ENCODE results near the gene LZTR1.

LZTR1 gene

GRCh38 chr22:20989323-20990138 lies 7.4 kb downstream of the LZTR1 start:
- no peak for TF ChIP-seq FOXP2 (optimal IDR thresholded peaks at IDR 0.05; ENCODE audit: control extremely low read depth, extremely low read length, insufficient read depth)
- no peak for TF ChIP-seq EZH2 (IDR thresholded peaks at IDR 0.05)
- no peak for TF ChIP-seq POLR2AphosphoS5 (IDR thresholded peaks at IDR 0.05; ENCODE audit: borderline replicate concordance, low read depth, low read length)
- DNase-seq (ENCODE audit: low read depth, low spot score), result no peak
- no peaks in the 10 kb centered on the region for H3K9me3 ChIP-seq (ENCODE audit: low read depth, low read length)
- no peak overlapping the region for H3K9ac ChIP-seq (ENCODE audit: insufficient read length)
- no peak overlapping the region for H3K27ac ChIP-seq
- H3K36me3 ChIP-seq (ENCODE audit: insufficient read depth, low read length), result peaks cover 10% of the 10 kb centered on the region
- no peak overlapping the region for H3K4me3 ChIP-seq

GRCh38 chr22:20990184-20991180 lies 8.4 kb downstream of the LZTR1 start:
- Histone ChIP-seq H3K9me3 (ENCODE audit: low read depth, low read length) (no peaks in the 10 kb centered on the region), H3K36me3 (ENCODE audit: insufficient read depth, low read length) (peaks cover 10% of the 10 kb centered on the region), H3K27ac (no peak overlapping the region), H3K4me3 (no peak overlapping the region), H3K9ac (ENCODE audit: insufficient read length) (no peak overlapping the region)
- no peak for DNase-seq (ENCODE audit: low read depth, low spot score)
- TF ChIP-seq FOXP2 (optimal IDR thresholded peaks at IDR 0.05; ENCODE audit: control extremely low read depth, extremely low read length, insufficient read depth), result no peak
- TF ChIP-seq POLR2AphosphoS5 (IDR thresholded peaks at IDR 0.05; ENCODE audit: borderline replicate concordance, low read depth, low read length), result no peak
- TF ChIP-seq EZH2 (IDR thresholded peaks at IDR 0.05), result no peak

- Histone ChIP-seq H3K9ac (ENCODE audit: insufficient read length) (no peak overlapping the region), H3K27ac (no peak overlapping the region), H3K4me3 (no peak overlapping the region), H3K36me3 (ENCODE audit: insufficient read depth, low read length) (peaks cover 4% of the 10 kb centered on the region; the same call in 1 of the 2 replicates), H3K9me3 (ENCODE audit: low read depth, low read length) (no peaks in the 10 kb centered on the region)
- DNase-seq (ENCODE audit: low read depth, low spot score), result no peak
- TF ChIP-seq FOXP2 (optimal IDR thresholded peaks at IDR 0.05; ENCODE audit: control extremely low read depth, extremely low read length, insufficient read depth), result no peak
- no peak for TF ChIP-seq POLR2AphosphoS5 (IDR thresholded peaks at IDR 0.05; ENCODE audit: borderline replicate concordance, low read depth, low read length)
- no peak for TF ChIP-seq EZH2 (IDR thresholded peaks at IDR 0.05)
Measured at GRCh38 chr22:20991252-20992055, 9.4 kb downstream of the LZTR1 start.

- no peak overlapping the region for H3K9ac ChIP-seq (ENCODE audit: insufficient read length)
- H3K36me3 ChIP-seq (ENCODE audit: insufficient read depth, low read length), result no peaks in the 10 kb centered on the region; the same call in 1 of the 2 replicates
- TF ChIP-seq POLR2AphosphoS5 (IDR thresholded peaks at IDR 0.05; ENCODE audit: borderline replicate concordance, low read depth, low read length) (no peak), FOXP2 (optimal IDR thresholded peaks at IDR 0.05; ENCODE audit: control extremely low read depth, extremely low read length, insufficient read depth) (no peak), EZH2 (IDR thresholded peaks at IDR 0.05) (no peak)
- no peak overlapping the region for H3K4me3 ChIP-seq
- no peaks in the 10 kb centered on the region for H3K9me3 ChIP-seq (ENCODE audit: low read depth, low read length)
- no peak for DNase-seq (ENCODE audit: low read depth, low spot score)
- no peak overlapping the region for H3K27ac ChIP-seq
Measured at GRCh38 chr22:20992056-20992442, 10.0 kb downstream of the LZTR1 start.

- H3K27ac ChIP-seq, result no peak overlapping the region
- DNase-seq (ENCODE audit: low read depth, low spot score), result no peak
- H3K4me3 ChIP-seq, result no peak overlapping the region
- no peaks in the 10 kb centered on the region; the same call in 1 of the 2 replicates for H3K36me3 ChIP-seq (ENCODE audit: insufficient read depth, low read length)
- H3K9ac ChIP-seq (ENCODE audit: insufficient read length), result no peak overlapping the region
- no peak for TF ChIP-seq EZH2 (IDR thresholded peaks at IDR 0.05)
- TF ChIP-seq FOXP2 (optimal IDR thresholded peaks at IDR 0.05; ENCODE audit: control extremely low read depth, extremely low read length, insufficient read depth), result no peak
- no peak for TF ChIP-seq POLR2AphosphoS5 (IDR thresholded peaks at IDR 0.05; ENCODE audit: borderline replicate concordance, low read depth, low read length)
- no peaks in the 10 kb centered on the region for H3K9me3 ChIP-seq (ENCODE audit: low read depth, low read length)
Measured at GRCh38 chr22:20992456-20993303, 10.6 kb downstream of the LZTR1 start.

- Histone ChIP-seq H3K36me3 (ENCODE audit: insufficient read depth, low read length) (no peaks in the 10 kb centered on the region; the same call in 1 of the 2 replicates), H3K9ac (ENCODE audit: insufficient read length) (no peak overlapping the region), H3K27ac (no peak overlapping the region), H3K9me3 (ENCODE audit: low read depth, low read length) (no peaks in the 10 kb centered on the region), H3K4me3 (no peak overlapping the region)
- TF ChIP-seq FOXP2 (optimal IDR thresholded peaks at IDR 0.05; ENCODE audit: control extremely low read depth, extremely low read length, insufficient read depth), result no peak
- no peak for TF ChIP-seq POLR2AphosphoS5 (IDR thresholded peaks at IDR 0.05; ENCODE audit: borderline replicate concordance, low read depth, low read length)
- no peak for TF ChIP-seq EZH2 (IDR thresholded peaks at IDR 0.05)
- no peak for DNase-seq (ENCODE audit: low read depth, low spot score)
Measured at GRCh38 chr22:20993304-20994127, 11.4 kb downstream of the LZTR1 start.
